Tibial artery (tissue), 4 donors: ENCODE data around the gene MAP3K7CL.
A peak's percentile ranks its signal among the peaks of the same experiment; 100 is the strongest.

Experiments
- DNase-seq, 2 donors: peaks; one replicate each; pipeline ENCODE4 v3.0.0-alpha.2; 2019
- H3K27ac ChIP-seq, 2 donors: fragments of 200-600 bp; sonication (generic) in 1 of 2; 1 replicate in 1 of 2; 2 replicates in 1 of 2; pipeline ENCODE4 v1.5.1; 2018 to 2019; ENCODE audit warnings: mild to moderate bottlenecking in 1 of 2
- H3K27me3 ChIP-seq, 2 donors: fragments of 200-600 bp; sonication (generic) in 1 of 2; one replicate each; pipeline versions ENCODE4 v1.5.1 to v1.6.0; 2016 to 2019
- H3K36me3 ChIP-seq, 3 donors: fragments of 200-600 bp; sonication (generic) in 2 of 3; one replicate each; pipeline ENCODE4 v1.5.1; 2016 to 2019; ENCODE audit warnings: mild to moderate bottlenecking in 2 of 3
- H3K4me1 ChIP-seq, 4 donors: fragments of 200-600 bp; sonication (generic) in 2 of 4; 1 replicate in 3 of 4; 2 replicates in 1 of 4; pipeline ENCODE4 v1.5.1; 2016 to 2019
- H3K4me3 ChIP-seq, 2 donors: fragments of 200-600 bp; sonication (generic) in 1 of 2; 1 replicate in 1 of 2; 2 replicates in 1 of 2; pipeline ENCODE4 v1.5.1; 2018 to 2019; ENCODE audit warnings: mild to moderate bottlenecking in 2 of 2
- H3K9me3 ChIP-seq, 3 donors: fragments of 200-600 bp; sonication (generic) in 1 of 3; one replicate each; pipeline ENCODE4 v1.5.1; 2016 to 2019
- intact Hi-C: fragments of 100-400 bp; cut with DNase I; formaldehyde crosslinking; loops from one replicate; pipeline ENCODE4 v1.15.0; 2023; ENCODE audit warnings: low total_unique reads
- TF ChIP-seq, protein P1 (sequence below), 2 experiments: fragments of 200-600 bp in 1 of 2; fragments of 450-650 bp in 1 of 2; IDR thresholded peaks; one replicate each; pipeline ENCODE4 v1.5.1; 2017 to 2019; ENCODE audit warnings: antibody characterized with exemption in 2 of 2, mild to moderate bottlenecking in 1 of 2, moderate library complexity in 1 of 2

Gene MAP3K7CL

DNA sequence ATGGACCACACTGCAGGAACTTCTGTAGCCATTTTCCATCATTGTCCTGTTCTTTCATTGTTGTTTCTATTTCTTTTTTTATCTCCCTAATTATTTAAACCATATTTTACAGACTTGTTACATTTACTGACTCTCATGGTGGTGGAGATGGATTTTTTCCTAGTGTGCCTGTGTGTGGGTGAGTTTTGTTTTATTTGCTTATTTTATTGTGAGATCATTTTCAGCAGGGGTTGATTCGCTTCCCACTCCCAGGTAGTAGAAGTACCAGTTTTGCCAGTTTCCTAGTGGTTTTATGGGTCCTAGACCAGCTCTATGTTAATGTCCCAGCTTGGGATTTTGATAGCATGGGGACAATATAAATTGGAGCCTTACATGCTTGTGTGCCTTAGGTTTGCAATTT is 88.3 kb downstream of the MAP3K7CL start:
- Histone ChIP-seq H3K36me3 (no peaks in the 10 kb centered on the region), H3K4me1 (peaks cover 0 to 9% (median 2%) of the 10 kb centered on the region in 4 donors), H3K4me3 (no peak overlapping the region), H3K27ac (no peak overlapping the region), H3K27me3 (no peaks in the 10 kb centered on the region), H3K9me3 (no peaks in the 10 kb centered on the region)
- intact Hi-C loops = no loop called here
- TF ChIP-seq, protein P1, sequence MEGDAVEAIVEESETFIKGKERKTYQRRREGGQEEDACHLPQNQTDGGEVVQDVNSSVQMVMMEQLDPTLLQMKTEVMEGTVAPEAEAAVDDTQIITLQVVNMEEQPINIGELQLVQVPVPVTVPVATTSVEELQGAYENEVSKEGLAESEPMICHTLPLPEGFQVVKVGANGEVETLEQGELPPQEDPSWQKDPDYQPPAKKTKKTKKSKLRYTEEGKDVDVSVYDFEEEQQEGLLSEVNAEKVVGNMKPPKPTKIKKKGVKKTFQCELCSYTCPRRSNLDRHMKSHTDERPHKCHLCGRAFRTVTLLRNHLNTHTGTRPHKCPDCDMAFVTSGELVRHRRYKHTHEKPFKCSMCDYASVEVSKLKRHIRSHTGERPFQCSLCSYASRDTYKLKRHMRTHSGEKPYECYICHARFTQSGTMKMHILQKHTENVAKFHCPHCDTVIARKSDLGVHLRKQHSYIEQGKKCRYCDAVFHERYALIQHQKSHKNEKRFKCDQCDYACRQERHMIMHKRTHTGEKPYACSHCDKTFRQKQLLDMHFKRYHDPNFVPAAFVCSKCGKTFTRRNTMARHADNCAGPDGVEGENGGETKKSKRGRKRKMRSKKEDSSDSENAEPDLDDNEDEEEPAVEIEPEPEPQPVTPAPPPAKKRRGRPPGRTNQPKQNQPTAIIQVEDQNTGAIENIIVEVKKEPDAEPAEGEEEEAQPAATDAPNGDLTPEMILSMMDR (IDR thresholded peaks at IDR 0.05) = no peak
- DNase-seq = no peak

DNA sequence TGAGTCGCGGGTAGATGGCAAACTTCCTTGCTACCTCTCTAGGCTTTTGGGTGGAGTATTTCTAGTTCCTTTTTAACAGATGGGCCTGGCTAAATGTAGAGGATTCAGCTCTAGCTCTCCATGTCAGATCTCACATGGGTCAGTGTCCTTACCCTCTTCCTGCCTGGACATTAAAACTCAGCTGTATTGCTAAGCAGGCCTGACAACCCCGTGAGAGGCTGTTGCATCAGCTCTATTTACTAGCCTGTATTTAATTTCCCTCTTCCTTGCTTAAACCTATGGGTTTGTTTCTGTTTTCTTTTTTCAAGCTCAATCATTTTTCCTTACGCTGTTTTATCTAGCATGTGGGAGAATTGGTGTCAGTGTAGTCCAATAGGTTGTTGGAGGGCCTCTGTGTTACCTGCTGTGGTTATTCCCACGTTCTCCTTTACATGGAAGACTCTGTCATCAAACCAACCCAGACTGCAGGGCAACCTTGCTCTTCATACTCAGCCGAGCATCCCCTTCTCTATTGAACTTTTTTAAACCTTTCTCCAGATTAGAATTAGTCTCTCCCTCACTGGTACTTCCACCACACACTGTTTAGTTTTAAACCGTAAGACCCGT is 88.8 kb downstream of the MAP3K7CL start:
- Histone ChIP-seq H3K4me1 (peaks cover 0 to 9% (median 2%) of the 10 kb centered on the region in 4 donors), H3K4me3 (no peak overlapping the region), H3K9me3 (no peaks in the 10 kb centered on the region), H3K27ac (no peak overlapping the region), H3K36me3 (no peaks in the 10 kb centered on the region), H3K27me3 (no peaks in the 10 kb centered on the region)
- TF ChIP-seq, protein P1 (IDR thresholded peaks at IDR 0.05) = no peak
- DNase-seq = peak in 1 of 2 donors; percentile 61
- intact Hi-C loops = no loop called here

DNA sequence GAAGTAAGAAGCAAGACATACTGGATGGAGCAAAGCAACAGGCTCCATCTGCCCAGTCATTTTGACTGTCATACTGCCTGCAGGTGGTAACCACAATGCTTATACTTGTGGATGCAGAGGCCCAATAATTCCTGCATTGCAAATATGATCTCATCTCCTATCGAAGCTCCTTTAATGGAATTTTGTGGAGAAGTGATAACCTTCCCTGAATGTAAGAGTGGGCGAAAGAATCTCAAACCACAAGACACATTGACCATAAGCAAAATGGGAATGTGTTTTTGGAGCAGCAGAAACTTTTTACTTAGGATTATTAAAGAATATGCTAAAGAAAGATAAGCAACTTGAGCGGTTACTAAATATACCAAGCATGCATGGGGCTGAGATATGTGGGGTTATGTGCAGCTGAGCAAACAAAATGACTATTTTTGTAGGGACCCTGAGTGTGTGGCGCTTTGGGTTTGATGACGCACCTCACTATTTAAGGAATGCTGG is 90.9 kb downstream of the MAP3K7CL start:
- H3K36me3 ChIP-seq = no peaks in the 10 kb centered on the region
- intact Hi-C loops = no loop called here
- peaks cover 0 to 5% (median 0%) of the 10 kb centered on the region in 3 donors for H3K9me3 ChIP-seq
- no peak for DNase-seq
- TF ChIP-seq, protein P1 (IDR thresholded peaks at IDR 0.05) = no peak
- peaks cover 0 to 9% (median 2%) of the 10 kb centered on the region in 4 donors for H3K4me1 ChIP-seq
- H3K27me3 ChIP-seq = no peaks in the 10 kb centered on the region
- no peak overlapping the region for H3K27ac ChIP-seq
- no peak overlapping the region for H3K4me3 ChIP-seq

DNA sequence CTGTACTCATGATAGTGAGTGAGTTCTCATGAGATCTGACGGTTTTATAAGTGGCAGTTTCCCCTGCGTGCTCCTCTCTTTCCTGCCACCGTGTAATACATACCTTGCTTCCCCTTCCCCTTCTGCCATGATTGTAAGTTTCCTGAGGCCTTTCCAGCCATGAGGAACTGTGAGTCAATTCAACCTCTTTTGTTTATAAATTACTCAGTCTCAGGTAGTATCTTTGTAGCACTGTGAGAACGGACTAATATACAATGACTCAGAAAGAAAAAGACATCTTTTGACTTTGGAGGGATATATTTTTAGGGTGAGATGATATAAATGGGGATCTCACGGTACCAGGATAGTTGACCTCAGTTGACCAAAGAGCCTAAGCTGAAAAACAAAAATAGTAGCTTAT is 93.6 kb downstream of the MAP3K7CL start:
- TF ChIP-seq, protein P1 (IDR thresholded peaks at IDR 0.05) = no peak
- DNase-seq = no peak
- Histone ChIP-seq H3K9me3 (peaks cover 0 to 5% (median 0%) of the 10 kb centered on the region in 3 donors), H3K36me3 (no peaks in the 10 kb centered on the region), H3K4me1 (peaks cover 0 to 4% (median 2%) of the 10 kb centered on the region in 4 donors), H3K4me3 (no peak overlapping the region), H3K27me3 (no peaks in the 10 kb centered on the region), H3K27ac (no peak overlapping the region)
- intact Hi-C loops = no loop called here
